HG03039 (cell line): ENCODE results near the gene GLUD1.
"Not testable (repeated sequence)": the region's sequence is repeated elsewhere in the genome, so short reads cannot be mapped to it uniquely, and the experiment has no call there.

Experiments
- ATAC-seq: cut with Tn5 transposase; IDR thresholded peaks from one replicate; pipeline ENCODE4 v1.9.1; 2021; ENCODE audit warnings: mild to moderate bottlenecking, moderate library complexity; ENCODE audit not compliant: unreplicated experiment

The GLUD1 gene

DNA sequence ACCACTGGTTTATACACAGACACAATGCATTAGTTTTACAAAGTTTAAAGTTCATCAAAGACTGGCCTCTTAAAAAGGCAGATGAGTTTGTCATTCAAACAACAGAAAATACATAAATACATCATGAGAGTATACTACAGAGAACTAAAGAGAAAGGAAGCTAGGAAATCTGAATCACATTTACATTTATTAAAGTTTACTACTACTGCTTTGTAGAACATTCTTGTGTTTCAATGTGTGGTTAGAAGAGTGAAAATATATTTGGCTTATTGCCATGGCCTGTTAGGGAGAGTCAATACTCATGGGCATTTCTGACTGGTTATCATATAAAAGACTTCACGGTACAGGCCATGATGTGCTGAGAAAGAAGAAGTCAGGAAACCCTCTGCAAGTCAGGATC lies 87.5 kb downstream of the GLUD1 start:
- ATAC-seq = not testable (repeated sequence)

DNA sequence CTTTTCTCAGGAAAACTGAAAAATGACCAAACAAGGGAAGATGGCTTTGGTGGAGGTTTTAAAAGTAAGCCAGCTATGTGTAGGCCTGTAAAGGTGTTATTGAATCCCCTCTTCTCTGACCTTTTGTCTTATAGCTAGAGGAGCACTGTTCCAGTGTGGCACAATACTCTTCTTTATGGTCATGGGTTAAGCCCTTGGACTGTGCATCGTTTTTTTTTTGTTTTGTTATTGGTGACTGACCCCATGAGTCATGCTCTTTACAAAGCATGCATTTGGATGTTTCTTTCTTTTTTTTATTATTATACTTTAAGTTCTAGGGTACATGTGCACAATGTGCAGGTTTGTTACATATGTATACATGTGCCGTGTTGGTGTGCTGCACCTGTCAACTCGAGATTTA lies 94.2 kb downstream of the GLUD1 start:
- ATAC-seq = no peak
